ENCODE data around the gene TACC2.

- TF ChIP-seq CTCF (IDR thresholded peaks at IDR 0.05; ENCODE audit: insufficient read depth, low read depth, low read length) (no peak), EZH2 (IDR thresholded peaks at IDR 0.05; ENCODE audit: insufficient read depth, low read length) (no peak)
Observed at GRCh38 chr10:121998462-121998861, 9.5 kb downstream of the TACC2 start.

Measured in astrocyte (in vitro differentiated cells and primary cell).